Endothelial cell of umbilical vein (primary cell): ENCODE data around the gene C16orf78.

Experiments
- CTCF ChIP-seq, 2 donors: IDR thresholded peaks; 1 replicate in 1 of 2; 2 replicates in 1 of 2; pipeline ENCODE4 v1.5.1; 2011; ENCODE audit warnings: low read length in 2 of 2, mild to moderate bottlenecking in 2 of 2, moderate library complexity in 2 of 2, control low read depth in 1 of 2, inconsistent platforms in 1 of 2, low read depth in 1 of 2; ENCODE audit not compliant: insufficient read depth in 1 of 2; ENCODE audit errors: extremely low read depth in 1 of 2
- EZH2 ChIP-seq: IDR thresholded peaks from 2 replicates; pipeline ENCODE4 v1.6.1; 2012; ENCODE audit warnings: borderline replicate concordance, low read depth, mild to moderate bottlenecking, moderate library complexity, low read length, inconsistent platforms; ENCODE audit not compliant: severe bottlenecking
- MAX ChIP-seq: IDR thresholded peaks from 2 replicates; pipeline ENCODE4 v1.6.1; 2011; ENCODE audit not compliant: insufficient read depth, insufficient read length
- POLR2AphosphoS5 ChIP-seq: IDR thresholded peaks from 2 replicates; pipeline ENCODE4 v1.6.1; 2012; ENCODE audit warnings: low read depth, mild to moderate bottlenecking, control low read depth, low read length, moderate library complexity; ENCODE audit not compliant: insufficient read depth

DNA sequence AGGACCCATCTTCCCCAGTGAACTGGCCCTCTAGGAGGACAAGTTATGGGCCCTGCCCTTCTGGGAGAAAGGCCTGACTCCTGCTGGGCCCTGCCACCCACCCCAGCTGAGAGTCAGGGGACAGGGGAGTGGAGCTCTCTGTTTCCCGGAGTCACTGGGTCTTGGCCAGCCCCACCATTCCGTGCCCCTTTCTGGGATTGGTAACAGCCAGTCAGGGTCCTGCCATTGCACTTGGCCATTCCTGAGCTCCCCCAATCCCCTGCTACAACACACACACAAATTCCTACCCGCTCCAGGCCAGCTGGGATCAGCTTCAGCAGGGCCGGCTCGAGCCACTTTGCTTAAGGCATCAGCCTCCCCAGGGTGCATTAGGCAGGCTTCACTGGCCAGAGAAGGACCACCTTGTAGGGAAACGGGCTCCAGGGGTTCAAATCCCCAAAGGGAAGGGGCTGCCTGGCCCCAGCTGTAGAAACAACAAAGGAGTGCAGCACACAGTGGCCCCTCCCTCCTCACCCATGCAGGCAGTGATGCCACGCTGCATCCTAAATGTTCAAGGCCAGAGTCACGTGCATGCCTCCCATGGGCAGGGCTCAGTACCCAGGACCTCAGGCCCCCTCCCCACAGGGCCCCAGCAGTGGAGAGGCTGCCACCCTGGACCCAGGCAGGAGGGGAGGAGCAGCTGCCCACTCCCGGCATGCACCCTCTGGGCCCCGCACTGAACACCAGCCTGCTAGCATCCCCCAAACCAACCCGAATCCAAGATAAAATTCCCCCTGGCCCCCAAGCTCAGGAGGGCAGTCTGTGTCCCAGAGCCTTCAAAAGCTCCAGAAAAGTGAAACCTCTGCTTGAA, 37.7 kb downstream of the C16orf78 start:
- TF ChIP-seq EZH2, result no peak
- TF ChIP-seq CTCF (IDR thresholded peaks at IDR 0.05; ENCODE audit: extremely low read depth in 1 of 2, insufficient read depth in 1 of 2, low read depth in 1 of 2, low read length in 2 of 2), result no peak
- TF ChIP-seq POLR2AphosphoS5, result no peak
- TF ChIP-seq MAX, result no peak
